Peyer's patch (tissue), 4 donors: ENCODE measurements around the gene MICAL1.

Experiments
- POLR2A ChIP-seq, 2 donors: fragments of 450-650 bp; IDR thresholded peaks; one replicate each; pipeline ENCODE4 v1.5.1; 2017; ENCODE audit warnings: antibody characterized with exemption in 2 of 2, mild to moderate bottlenecking in 2 of 2, moderate library complexity in 2 of 2
- TF ChIP-seq, protein P1 (sequence below), 6 experiments: fragments of 450-650 bp in 4 of 6; fragments of 200-600 bp in 2 of 6; sonication (generic) in 1 of 6; IDR thresholded peaks; one replicate each; pipeline ENCODE4 v1.5.1; 2017 to 2019; ENCODE audit warnings: antibody characterized with exemption in 6 of 6, mild to moderate bottlenecking in 3 of 6, moderate library complexity in 1 of 6

DNA sequence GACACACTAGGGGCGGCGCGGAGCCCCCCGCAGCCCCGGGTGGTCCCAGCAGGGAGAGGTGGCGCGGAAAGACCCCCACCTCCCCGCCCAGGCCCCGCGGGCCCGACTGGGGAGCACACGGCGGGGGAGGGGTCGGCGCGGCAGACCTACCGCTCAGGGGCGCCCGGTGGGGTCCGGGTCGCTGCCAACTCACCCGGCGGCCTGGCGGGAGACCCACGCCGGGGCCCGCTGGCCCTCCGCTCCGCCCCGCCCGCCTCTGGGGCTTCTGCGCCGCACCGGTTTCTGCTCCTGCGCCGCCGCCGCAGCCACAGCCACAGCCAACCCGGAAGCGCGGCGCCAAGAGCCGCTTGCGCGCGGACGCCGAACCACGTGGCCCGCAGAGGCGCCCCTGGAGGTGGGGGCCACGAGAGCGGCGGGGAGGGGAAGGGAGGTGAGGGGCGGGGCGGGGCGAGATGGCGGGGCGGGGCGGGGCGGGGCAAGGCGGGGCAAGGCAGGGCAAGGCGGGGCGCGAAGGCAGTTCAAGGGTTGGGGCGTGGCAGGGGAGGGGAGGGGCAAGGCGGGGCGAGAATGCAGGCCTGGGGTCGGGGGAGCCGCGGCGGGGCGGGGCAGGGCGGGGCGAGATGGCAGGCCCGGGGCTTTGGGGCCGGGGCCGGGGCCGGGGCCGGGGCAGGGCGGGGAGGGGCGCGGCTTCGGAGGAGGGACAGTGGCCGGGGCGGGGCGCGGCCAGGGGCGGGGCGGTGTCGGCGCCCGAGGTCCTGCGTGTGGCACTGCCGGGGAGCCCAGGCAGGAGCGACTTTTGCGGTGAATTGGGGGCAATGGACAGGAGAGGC lies 27.5 kb upstream of the MICAL1 start, which contains the start of gene ZBTB24:
- TF ChIP-seq, protein P1, sequence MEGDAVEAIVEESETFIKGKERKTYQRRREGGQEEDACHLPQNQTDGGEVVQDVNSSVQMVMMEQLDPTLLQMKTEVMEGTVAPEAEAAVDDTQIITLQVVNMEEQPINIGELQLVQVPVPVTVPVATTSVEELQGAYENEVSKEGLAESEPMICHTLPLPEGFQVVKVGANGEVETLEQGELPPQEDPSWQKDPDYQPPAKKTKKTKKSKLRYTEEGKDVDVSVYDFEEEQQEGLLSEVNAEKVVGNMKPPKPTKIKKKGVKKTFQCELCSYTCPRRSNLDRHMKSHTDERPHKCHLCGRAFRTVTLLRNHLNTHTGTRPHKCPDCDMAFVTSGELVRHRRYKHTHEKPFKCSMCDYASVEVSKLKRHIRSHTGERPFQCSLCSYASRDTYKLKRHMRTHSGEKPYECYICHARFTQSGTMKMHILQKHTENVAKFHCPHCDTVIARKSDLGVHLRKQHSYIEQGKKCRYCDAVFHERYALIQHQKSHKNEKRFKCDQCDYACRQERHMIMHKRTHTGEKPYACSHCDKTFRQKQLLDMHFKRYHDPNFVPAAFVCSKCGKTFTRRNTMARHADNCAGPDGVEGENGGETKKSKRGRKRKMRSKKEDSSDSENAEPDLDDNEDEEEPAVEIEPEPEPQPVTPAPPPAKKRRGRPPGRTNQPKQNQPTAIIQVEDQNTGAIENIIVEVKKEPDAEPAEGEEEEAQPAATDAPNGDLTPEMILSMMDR (IDR thresholded peaks at IDR 0.05), result no peak
- peak; percentile 71 to 83 for TF ChIP-seq POLR2A (IDR thresholded peaks at IDR 0.05)
